ENCODE measurements around the gene MROH2A.

GRCh38 chr2:233769260-233769659, 8.9 kb upstream of the MROH2A start:
- no peak for TF ChIP-seq CREB1 (IDR thresholded peaks at IDR 0.05; ENCODE audit: low read depth)
- TF ChIP-seq ZBTB7A (IDR thresholded peaks at IDR 0.05; ENCODE audit: low read depth) = no peak

All from Ishikawa (cell line).